GM21576 (cell line): Measurements from ENCODE around the gene GPNMB.

Source experiments
- ATAC-seq: cut with Tn5 transposase; IDR thresholded peaks from one replicate; pipeline ENCODE4 v1.9.1; 2021; ENCODE audit warnings: mild to moderate bottlenecking, moderate library complexity; ENCODE audit not compliant: unreplicated experiment

GPNMB gene

DNA sequence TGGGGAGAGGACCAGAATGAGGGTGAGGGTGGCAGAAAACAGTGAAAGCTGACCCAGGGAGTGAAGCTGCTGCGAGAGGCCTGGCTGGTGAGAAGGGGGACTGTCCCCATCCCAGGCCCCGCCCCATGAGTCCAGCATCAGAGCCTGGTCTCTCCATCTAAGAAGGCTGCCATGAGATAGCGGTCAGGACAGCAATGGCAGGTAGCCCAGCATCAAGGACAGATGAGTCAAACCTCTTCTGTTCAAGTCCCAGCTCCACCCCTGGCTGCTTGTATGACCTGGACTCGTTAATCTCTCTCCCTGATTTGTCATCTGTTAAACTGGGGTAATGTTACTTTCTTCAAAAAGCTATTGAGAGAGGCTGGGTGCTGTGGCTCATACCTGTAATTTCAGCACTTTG, 22.2 kb downstream of the GPNMB start:
- no peak for ATAC-seq

GRCh38 chr7:23272275-23272674, 25.7 kb downstream of the GPNMB start:
- no peak for ATAC-seq

DNA sequence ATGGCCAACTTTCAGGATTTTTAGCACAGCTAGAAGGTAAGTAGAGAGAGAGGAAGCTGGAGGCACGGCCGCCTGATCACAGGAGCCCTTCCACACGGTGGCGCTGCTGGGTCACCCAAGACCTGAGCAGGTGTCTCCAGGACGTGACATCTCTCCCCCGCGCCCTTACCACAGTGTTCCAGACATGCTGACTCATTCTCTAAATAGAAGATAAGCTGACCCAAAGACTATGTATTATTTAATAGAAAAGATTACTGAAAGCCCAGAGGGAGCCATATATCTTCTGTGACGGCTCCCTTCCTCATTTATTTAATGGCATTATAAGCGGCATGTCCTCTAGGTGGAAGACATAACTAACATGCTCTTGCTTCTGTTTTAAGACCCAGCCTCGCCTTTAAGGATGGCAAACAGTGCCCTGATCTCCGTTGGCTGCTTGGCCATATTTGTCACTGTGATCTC, 26.6 kb downstream of the GPNMB start:
- ATAC-seq, result peak; percentile 95

DNA sequence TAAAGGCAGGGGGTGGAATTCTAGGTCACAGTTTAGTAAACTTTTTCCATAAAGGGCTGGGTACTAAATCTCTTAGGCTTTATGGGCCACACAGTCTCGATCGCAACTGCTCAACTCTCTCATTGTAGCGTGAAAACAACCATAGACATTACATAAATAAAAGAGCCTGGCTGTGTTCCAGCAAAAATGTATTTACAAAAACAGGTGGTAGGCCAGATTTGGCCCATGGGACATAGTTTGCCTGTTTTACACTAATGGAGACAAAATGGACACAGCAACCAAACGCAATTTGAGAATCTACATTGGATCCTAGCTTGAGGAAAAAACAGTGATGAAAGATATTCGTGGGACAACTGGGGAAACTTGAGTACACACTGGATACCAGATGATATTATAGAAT, 29.3 kb downstream of the GPNMB start:
- no peak for ATAC-seq

DNA sequence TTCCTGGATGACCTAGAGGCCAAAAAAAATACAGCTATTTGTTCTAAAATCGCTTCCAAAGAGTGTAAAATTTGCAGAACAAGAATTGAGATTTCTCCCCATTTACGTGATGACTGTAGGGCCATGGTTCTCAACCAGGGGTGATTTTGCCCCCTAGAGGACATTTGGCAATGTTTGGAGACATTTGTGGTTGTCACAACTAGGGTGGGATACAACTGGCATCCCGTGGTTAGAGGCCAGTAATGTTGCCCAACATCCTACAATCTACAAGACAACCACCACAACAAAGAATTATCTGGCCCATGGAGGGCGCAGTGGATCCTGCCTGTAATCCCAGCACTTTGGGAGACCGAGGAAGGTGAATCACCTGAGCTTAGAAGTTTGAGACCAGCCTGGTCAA, 29.8 kb downstream of the GPNMB start:
- ATAC-seq, result no peak

GRCh38 chr7:23276947-23277346, 30.4 kb downstream of the GPNMB start:
- ATAC-seq, result no peak

GRCh38 chr7:23277359-23277989, 30.9 kb downstream of the GPNMB start:
- no peak for ATAC-seq

- no peak for ATAC-seq
Measured at GRCh38 chr7:23279819-23280525, 33.4 kb downstream of the GPNMB start.

GRCh38 chr7:23283086-23283485, 36.5 kb downstream of the GPNMB start:
- no peak for ATAC-seq

GRCh38 chr7:23284871-23285270, 38.3 kb downstream of the GPNMB start:
- no peak for ATAC-seq

GRCh38 chr7:23285657-23286646, 39.4 kb downstream of the GPNMB start:
- no peak for ATAC-seq

DNA sequence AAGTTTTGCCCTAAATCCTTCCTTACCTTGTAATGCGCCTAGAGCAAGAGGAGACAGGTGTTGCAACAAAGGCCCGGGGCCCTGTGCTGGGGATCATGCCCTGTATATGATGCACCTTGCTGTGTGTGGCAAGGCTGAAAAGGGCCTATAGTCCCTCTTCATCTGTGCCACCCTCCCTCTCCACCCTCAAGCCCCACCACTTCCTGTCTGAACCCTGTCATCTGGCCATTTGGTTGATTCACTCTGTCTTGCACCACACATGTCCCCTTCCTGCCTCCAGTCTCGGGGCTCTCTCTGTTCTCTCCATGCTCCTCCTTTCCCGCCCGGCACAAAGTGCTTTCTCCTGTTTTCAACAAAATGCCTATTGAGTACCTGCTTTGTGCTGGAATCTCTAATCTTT, 41.0 kb downstream of the GPNMB start:
- ATAC-seq, result no peak

GRCh38 chr7:23290993-23291392, 44.4 kb downstream of the GPNMB start:
- no peak for ATAC-seq

- ATAC-seq, result no peak
Measured at GRCh38 chr7:23291957-23292560, 45.5 kb downstream of the GPNMB start.

DNA sequence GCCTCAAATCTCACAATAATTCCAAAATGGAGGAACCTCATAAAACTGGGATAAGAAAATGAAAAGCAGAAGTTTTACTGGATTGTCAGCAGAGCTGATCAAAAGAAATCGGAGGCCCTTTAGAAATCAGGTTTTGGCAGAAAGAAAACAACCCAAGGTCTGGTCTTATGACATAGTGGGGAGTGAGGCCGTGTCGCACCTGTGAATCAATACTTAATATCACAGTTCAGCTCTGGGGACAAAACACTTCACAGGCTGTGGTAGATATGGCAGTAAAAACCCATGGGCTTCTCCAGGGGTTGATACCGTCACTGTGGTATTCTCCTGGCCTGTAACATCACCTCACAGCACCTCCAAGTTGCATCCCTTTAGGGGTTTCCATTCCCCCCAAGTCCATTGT, 46.0 kb downstream of the GPNMB start:
- ATAC-seq, result no peak

GRCh38 chr7:23293500-23294073, 47.0 kb downstream of the GPNMB start:
- no peak for ATAC-seq

DNA sequence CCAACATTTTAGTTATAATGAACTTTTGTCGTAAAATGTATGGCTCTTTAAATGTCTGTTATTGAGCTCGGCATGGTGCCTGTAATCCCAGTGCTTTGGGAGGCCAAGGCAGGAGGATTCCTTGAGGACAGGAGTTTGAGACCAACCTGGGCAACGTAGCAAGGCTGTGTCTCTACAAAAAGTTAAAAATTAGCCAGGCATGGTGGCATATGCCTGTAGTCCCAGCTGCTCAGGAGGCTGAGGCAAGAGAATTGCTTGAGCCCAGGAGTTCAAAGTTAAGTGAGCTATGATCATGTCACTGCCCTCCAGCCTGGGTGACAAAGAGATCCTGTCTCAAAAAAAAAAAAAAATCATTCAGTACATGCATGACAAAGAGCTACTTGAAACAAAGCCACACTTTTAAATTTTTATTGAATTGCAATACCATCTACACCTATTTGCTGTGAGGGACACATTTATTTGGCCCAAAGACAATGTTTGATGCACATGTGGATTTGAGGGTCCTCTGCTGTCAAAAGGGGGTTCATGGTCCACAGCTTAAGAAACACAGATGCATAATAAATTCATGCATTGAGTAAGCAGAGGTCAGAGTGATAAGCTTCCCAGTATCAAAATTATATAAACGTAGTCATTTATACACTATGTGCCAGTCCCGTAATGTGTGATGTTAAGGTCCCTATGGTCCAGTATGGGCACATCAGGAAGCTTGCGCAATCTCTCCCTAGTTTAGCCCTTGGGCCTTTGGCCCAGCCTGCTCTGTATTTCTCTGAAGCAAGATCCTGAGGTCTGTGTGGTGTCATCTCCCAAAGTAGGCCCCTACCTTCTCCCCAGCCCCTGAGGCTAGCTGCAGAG, 48.2 kb downstream of the GPNMB start:
- no peak for ATAC-seq

DNA sequence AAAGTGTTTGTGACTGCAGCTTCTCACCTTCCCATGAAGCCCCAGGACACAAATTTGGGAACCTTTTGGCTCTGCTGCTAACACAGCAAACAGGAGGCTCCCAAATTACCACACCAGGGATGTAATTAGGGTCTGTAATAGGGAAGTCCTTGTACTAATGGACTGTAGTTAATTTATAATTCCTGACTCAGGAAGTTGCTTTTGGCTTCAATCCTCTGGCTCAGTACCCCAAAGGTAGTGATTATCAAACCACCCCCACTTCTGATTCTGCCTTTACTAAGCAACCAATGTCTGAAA, 48.8 kb downstream of the GPNMB start:
- ATAC-seq, result no peak

DNA sequence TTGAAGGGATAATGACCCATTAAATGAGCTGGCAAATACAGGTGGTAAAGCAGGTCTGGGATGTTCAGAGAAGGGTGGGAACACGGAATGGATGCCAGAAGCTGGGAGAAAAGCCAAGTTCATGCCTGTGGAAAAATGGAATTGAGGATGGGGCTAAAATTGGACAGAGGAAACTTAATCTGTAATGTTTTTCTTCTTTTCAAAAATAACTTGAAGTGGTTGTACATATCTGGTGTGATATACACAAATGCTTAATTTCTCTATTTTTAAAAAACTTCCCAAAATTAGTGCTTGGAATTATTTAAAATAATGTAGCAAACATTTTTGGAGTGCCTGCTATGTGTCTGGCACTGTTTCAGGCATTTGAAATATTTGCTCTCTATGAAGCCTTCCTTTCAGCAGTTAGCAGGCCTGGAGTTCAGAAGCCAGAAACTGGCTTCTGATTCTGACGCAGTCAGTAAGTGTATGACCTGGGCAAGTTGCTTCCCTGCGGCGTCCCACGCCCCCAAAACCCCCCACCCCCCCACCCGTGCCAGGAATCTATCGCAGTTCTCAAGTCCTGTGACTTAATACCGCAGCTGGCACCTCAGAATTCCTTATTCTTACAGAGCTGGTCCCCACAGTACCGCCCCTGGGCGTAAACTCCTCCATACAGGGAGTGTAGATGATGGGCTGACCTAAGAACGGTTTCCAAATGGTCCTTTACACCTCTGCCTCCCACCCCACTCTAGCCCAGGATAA, 51.7 kb downstream of the GPNMB start:
- no peak for ATAC-seq
